Measurements from ENCODE around the gene TPSG1.

DNA sequence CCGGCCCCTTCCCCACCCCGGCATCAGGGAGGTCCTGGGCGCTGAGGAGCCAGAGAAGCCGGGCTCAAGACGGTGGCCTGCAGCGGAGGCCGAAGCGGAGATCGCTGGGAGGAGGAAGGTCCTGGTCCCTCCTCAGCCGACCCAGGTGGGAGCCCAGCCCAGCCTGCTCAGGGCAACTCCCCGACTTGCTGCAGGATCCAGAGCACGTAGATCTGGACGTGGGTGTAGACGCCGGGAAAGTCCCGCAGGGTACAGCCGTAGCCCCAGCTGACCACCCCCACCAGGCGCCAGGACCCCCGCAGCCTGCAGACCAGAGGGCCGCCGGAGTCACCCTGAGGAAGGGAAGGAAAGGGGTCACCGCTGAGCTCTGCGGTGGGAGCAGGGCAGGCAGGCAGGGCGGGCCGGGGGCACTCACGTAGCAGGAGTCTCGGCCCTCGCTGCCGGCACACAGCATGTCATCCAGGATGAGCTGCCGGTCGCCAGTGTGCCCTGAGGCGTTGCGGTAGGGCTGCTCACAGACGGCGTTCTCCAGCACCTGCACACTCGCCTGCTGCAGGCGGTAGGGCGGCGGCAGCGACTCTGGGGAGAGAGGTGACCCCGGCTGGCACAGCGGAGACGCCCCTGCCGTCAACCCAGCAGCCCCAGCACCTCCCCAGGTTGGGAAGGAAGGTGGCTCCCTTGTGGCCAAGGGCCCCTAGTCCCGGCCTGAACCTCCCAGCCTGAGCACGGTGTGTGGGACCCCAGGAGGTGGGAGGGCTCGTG lies 36.2 kb upstream of the TPSG1 start:
- TF ChIP-seq, protein P1, sequence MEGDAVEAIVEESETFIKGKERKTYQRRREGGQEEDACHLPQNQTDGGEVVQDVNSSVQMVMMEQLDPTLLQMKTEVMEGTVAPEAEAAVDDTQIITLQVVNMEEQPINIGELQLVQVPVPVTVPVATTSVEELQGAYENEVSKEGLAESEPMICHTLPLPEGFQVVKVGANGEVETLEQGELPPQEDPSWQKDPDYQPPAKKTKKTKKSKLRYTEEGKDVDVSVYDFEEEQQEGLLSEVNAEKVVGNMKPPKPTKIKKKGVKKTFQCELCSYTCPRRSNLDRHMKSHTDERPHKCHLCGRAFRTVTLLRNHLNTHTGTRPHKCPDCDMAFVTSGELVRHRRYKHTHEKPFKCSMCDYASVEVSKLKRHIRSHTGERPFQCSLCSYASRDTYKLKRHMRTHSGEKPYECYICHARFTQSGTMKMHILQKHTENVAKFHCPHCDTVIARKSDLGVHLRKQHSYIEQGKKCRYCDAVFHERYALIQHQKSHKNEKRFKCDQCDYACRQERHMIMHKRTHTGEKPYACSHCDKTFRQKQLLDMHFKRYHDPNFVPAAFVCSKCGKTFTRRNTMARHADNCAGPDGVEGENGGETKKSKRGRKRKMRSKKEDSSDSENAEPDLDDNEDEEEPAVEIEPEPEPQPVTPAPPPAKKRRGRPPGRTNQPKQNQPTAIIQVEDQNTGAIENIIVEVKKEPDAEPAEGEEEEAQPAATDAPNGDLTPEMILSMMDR (conservative IDR thresholded peaks at IDR 0.05): no peak
- TF ChIP-seq ZFX (IDR thresholded peaks at IDR 0.05): no peak
